GM19193 (cell line): ENCODE data around the gene RGS3.

ENCODE experiments used
- POLR2A ChIP-seq: IDR thresholded peaks from 4 replicates; pipeline ENCODE4 v1.6.1; 2011; ENCODE audit not compliant: insufficient read depth, insufficient read length; ENCODE audit errors: extremely low read depth

Gene RGS3

DNA sequence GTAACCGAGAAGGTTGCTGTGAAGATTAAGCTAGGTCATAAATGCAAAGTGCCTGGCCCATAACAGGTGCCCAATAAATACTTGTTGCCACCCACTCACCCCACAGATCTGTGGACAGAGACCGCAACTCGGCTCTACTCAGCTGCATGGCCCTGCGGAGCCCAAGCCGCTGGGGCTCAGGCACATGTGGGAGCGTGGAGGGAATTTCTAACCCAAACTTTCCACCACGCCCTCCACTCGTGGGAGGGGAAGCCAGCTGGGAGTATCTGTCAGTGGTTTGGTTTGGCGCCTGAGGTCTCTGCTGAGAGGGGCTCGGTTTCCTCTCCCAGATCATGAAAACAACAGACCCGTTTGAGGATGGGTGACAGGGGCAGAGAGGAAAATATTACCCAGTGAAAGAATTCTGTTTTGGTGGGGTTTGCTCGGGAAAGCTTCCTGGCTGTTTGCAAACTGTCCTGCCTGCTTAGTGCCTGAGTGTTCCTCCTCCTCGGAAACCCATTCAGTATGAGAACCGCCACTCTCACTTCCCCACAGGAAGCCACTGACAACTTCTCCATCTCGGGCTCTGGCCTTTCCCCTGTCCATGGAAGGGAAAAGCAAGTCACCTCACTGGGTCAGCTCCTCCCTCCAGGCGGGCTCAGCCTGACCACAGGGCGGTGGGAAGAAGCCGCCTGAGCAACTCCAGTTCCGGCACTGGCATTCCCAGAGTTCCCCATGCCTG lies 60.1 kb downstream of the RGS3 start:
- no peak for TF ChIP-seq POLR2A

GRCh38 chr9:113524468-113524867 lies 60.9 kb downstream of the RGS3 start:
- TF ChIP-seq POLR2A, result no peak

DNA sequence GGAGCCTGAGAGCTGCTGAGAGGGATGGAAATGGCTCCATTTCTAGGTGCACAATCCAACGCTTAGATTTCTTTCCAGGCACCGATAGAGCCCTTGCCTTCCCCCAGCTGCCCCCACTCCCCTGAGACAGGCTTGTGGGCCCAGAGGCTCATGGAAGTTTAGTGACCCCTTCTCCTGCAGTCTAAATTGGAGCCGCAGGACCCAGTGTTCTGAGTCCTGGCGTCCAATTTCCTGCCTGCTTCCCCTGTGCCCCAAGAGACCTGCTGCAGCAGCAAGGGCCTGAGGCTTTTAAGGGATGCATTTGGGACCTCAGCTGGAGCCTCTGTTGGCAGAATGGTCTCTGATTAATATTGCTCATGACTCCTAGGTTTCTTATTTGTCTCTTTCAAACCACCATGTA lies 61.7 kb downstream of the RGS3 start:
- TF ChIP-seq POLR2A, result no peak

- no peak for TF ChIP-seq POLR2A
Measured at GRCh38 chr9:113525831-113526230, 62.3 kb downstream of the RGS3 start.

GRCh38 chr9:113526231-113526746 lies 62.8 kb downstream of the RGS3 start:
- TF ChIP-seq POLR2A, result no peak

- TF ChIP-seq POLR2A, result no peak
Measured at GRCh38 chr9:113526841-113527240, 63.3 kb downstream of the RGS3 start.

- TF ChIP-seq POLR2A, result no peak
Measured at GRCh38 chr9:113528088-113528487, 64.6 kb downstream of the RGS3 start.

DNA sequence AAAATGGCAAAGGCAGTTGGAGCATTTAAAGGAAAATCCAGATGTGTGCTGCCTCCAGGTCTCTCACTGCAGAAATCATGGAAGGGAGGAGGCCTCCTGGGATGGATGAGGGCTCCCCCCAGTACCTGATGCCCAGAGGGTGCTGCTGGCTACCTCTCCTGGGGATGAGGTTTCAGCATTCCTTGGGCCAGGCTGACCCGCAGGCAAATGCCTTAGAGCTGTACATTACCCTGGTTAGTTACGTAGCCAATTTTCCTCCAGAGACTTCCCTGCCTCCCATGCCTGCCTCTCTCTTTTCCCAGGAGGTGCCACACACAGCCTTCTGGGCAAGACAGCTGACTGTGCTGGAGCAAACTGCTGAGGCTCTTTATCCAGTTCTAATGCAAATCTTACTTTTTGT lies 65.3 kb downstream of the RGS3 start:
- TF ChIP-seq POLR2A, result no peak

DNA sequence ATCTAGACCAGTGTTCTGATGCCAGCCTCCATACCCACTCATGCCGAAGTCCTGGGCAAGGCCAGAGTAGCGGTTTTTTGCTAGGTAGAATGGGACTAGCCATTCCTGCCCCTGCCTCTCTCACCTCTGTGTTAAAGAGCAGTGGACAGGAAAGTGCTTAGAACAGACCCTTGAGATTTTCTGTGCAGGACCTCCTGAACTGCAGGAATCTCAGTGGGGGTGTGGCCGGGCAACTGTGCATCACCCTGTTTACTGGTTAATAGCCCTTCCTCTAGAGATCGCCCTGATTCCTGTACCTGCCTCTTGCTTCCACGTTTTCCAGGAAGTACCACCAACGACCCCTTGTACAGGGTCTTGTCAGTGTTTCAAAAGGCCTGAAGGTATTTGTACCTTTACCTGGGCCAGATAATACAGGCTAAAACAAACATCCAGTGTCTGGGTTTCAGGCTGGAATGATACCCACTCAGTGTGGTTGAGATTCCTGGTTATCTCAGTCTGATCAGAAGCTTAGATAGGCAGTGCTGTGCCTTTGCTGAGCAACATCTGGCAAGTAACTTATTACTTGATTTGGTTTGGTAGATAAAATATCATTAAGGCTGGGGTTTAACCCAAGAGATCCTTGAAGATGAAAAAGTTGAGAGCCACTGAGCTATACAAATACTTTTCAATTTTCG lies 65.9 kb downstream of the RGS3 start:
- TF ChIP-seq POLR2A, result no peak

DNA sequence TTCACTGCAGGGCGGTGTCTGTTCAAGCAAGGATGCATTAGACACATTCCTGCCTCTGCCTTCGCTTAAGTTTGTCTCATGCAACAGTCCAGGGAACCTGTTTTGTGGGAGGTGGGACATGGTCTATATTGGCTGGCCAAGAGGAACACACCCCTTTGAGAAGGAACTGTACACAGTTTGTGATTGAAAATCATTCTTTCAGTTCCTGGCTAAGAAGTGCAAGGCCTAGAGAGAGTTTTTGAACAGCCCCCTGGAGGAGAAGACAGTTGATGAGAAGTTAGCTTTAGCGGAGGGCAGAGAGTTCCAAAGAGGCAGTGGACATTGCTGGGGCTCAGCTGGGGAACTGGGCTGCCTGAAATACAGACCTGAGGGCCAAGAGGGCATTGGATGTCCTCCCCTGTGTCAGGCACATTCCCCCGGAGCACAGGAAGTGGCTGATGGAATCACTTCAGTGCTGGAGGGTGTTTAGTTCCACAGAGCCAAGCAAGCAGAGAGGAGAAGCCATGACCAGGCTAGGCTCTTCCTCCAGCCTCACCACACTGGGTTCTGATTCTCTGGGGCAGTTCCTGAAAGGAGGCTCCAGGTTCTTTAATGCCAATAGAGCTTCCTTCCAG lies 66.6 kb downstream of the RGS3 start:
- TF ChIP-seq POLR2A, result no peak

DNA sequence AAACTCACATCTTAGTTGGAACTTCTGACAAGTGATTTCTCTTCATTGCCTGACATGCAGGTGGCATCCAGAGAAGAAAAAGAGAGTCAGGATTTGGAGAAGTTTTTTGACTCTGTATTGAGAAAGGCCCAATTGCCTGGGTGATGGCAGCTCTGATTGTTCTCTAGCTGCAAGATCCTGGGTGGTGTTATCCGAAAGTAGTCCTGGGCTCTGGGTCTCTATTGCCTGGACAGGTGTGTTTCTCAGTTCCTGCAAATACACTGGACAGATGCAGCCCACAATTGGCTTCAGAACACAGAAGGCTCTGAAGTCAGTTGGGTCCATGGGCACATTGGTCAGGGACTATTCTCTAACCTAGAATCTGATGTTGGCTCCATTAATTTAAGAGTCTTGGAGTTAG lies 67.4 kb downstream of the RGS3 start:
- TF ChIP-seq POLR2A, result no peak

- no peak for TF ChIP-seq POLR2A
Measured at GRCh38 chr9:113531919-113532808, 68.6 kb downstream of the RGS3 start.

GRCh38 chr9:113532809-113533190 lies 69.3 kb downstream of the RGS3 start:
- no peak for TF ChIP-seq POLR2A

DNA sequence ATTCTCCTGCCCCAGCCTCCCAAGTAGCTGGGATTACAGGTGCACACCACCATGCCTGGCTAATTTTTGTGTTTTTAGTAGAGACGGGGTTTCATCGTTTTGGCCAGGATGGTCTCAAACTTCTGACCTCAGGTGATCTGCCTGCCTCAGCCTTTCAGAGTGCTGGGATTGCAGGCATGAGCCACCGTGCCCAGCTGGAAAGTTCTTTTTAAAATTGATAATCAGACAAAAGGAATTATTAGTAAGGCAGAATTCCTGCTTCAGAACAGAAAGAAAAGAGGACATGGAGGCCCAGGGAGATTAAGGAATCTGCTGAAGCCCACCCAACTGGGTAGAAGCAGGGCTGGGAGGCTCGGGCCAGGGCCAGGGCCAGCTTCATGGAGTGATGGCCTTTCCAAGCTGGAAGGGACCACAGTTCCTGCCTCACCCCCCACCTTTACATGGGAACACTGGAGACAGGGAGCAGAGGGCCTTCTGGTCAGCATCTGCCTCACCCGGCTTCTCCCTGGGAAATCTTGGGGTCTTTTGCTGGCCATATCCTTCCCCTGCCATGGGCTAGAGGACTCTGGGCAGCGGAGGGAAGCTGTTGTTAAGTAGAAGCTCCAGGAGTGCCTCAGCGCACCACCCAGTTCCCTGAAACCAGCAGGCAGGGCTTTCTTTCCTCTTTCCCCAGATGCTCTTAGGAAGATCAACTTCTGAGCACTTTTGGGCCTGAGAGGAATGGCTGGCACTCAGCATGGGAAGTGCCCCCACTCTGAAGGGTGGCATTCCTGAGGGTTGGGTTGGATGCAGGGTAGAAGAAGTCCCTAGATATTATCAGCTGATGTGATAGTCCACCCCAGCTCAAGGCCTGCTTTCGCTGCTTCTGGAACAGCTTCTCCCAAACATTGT lies 70.1 kb downstream of the RGS3 start:
- no peak for TF ChIP-seq POLR2A
